Type B pancreatic cell (in vitro differentiated cells): ENCODE data around the gene FYN. TPM values are rescaled to one million over a fixed set of nuclear protein-coding genes. Genes with fewer than 3 reads are reported as not detected.

Experiments used
- DNase-seq: peaks from one replicate; pipeline ENCODE4 v3.0.0; 2021; ENCODE audit warnings: mixed read lengths; ENCODE audit not compliant: unreplicated experiment; ENCODE audit errors: extremely low spot score
- H3K27ac Mint-ChIP-seq: 2 replicates; pipeline ENCODE4 v1.8.0; 2021; ENCODE audit warnings: mild to moderate bottlenecking, mixed read lengths
- H3K27me3 Mint-ChIP-seq: 2 replicates; pipeline ENCODE4 v1.8.0; 2021; ENCODE audit warnings: mixed read lengths
- H3K36me3 Mint-ChIP-seq: 2 replicates; pipeline ENCODE4 v1.8.0; 2021; ENCODE audit warnings: mixed read lengths
- H3K4me1 Mint-ChIP-seq: one replicate; pipeline ENCODE4 v1.8.0; 2021; ENCODE audit warnings: mixed read lengths; ENCODE audit not compliant: unreplicated experiment
- H3K4me3 Mint-ChIP-seq: 2 replicates; pipeline ENCODE4 v1.8.0; 2021; ENCODE audit warnings: mild to moderate bottlenecking, mixed read lengths
- H3K9me3 Mint-ChIP-seq: 2 replicates; pipeline ENCODE4 v1.8.0; 2021; ENCODE audit warnings: mixed read lengths
- total RNA-seq: library from RNA; stranded (reverse); gene quantifications from 2 replicates; pipeline ENCODE4 v1.2.1, GENCODE V29; 2021; ENCODE audit warnings: low replicate concordance
- TF ChIP-seq, protein P1 (sequence below): fragments of 200-600 bp; sonication (generic); conservative IDR thresholded peaks from 2 replicates; pipeline ENCODE4 v1.5.0; 2021; ENCODE audit warnings: antibody characterized with exemption, mild to moderate bottlenecking

The FYN gene
- total RNA-seq, 1 donor from 2014 or later = 131 TPM

DNA sequence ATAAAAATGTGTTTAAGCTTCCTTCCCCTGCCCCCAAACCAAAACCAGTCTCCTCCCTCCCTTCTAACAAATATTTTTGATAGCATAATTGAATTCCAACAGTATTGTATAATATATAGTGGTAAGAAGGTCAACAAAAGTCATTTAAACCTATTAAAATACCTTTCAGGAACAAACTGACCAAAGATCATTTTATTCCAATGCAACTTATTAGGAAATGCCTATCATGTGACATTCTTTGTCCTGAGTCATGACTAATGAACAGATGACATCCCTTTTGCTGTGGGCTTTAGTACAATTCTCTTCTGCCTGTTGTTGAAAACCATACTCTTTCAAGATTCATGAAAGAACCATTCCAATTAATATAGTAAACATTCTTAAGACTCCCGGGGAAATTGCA lies 216.1 kb downstream of the FYN start:
- TF ChIP-seq, protein P1, sequence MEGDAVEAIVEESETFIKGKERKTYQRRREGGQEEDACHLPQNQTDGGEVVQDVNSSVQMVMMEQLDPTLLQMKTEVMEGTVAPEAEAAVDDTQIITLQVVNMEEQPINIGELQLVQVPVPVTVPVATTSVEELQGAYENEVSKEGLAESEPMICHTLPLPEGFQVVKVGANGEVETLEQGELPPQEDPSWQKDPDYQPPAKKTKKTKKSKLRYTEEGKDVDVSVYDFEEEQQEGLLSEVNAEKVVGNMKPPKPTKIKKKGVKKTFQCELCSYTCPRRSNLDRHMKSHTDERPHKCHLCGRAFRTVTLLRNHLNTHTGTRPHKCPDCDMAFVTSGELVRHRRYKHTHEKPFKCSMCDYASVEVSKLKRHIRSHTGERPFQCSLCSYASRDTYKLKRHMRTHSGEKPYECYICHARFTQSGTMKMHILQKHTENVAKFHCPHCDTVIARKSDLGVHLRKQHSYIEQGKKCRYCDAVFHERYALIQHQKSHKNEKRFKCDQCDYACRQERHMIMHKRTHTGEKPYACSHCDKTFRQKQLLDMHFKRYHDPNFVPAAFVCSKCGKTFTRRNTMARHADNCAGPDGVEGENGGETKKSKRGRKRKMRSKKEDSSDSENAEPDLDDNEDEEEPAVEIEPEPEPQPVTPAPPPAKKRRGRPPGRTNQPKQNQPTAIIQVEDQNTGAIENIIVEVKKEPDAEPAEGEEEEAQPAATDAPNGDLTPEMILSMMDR = no peak
- H3K9me3 Mint-ChIP-seq = no peaks in the 10 kb centered on the region
- H3K4me3 Mint-ChIP-seq = no peak overlapping the region
- H3K36me3 Mint-ChIP-seq = peaks cover 3% of the 10 kb centered on the region
- DNase-seq = no peak
- peak overlapping the region; percentile 2 for H3K27ac Mint-ChIP-seq
- H3K4me1 Mint-ChIP-seq = peaks cover 33% of the 10 kb centered on the region
- no peaks in the 10 kb centered on the region for H3K27me3 Mint-ChIP-seq

DNA sequence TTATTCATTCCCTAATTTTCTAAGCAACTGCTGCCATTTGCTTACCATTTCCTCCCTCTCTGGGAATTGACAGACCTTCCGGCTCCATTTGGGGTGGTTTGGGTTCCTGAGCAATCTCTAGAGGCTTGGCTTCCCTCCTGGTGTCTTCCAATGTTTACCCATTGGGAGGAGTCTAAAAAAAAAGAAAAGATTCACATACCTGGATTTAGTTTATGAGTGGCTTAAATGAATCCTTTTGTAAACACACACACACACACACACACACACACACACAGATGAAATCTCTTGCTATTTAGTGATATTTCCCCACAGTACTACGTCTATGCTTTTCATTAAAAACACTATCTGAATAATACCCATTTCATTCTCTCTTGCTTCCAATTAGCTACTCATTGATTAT lies 219.3 kb downstream of the FYN start:
- no peak overlapping the region for H3K27ac Mint-ChIP-seq

DNA sequence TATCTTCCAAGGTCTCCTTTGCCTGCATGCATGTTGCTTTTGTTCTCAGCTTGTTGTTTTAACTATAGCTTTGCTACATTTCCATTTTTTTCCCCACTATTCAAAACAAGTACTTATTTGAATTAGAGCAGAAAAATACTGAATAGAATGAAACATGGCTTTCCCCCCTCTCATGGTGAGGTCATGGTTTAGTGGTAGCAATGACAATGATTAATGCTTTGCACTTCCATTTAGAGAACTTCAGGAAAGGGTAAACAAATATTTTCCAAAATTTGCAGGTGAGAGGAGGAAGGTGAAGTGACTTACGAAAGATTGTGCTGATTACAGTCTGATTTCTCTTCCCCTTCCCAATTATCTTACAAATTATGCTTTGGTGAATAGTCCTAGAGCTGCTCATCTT lies 219.8 kb downstream of the FYN start:
- TF ChIP-seq, protein P1 = no peak
- no peaks in the 10 kb centered on the region for H3K9me3 Mint-ChIP-seq
- no peak overlapping the region for H3K27ac Mint-ChIP-seq
- H3K27me3 Mint-ChIP-seq = no peaks in the 10 kb centered on the region
- no peaks in the 10 kb centered on the region for H3K36me3 Mint-ChIP-seq
- DNase-seq = no peak
- H3K4me3 Mint-ChIP-seq = no peak overlapping the region
- peaks cover 16% of the 10 kb centered on the region for H3K4me1 Mint-ChIP-seq

More for the DNA sequence above, 219.3 kb downstream of the FYN start:
- H3K4me3 Mint-ChIP-seq = no peak overlapping the region
- TF ChIP-seq, protein P1 = no peak
- no peaks in the 10 kb centered on the region for H3K27me3 Mint-ChIP-seq
- peaks cover 16% of the 10 kb centered on the region for H3K4me1 Mint-ChIP-seq
- H3K36me3 Mint-ChIP-seq = no peaks in the 10 kb centered on the region
- DNase-seq = no peak
- H3K9me3 Mint-ChIP-seq = no peaks in the 10 kb centered on the region

DNA sequence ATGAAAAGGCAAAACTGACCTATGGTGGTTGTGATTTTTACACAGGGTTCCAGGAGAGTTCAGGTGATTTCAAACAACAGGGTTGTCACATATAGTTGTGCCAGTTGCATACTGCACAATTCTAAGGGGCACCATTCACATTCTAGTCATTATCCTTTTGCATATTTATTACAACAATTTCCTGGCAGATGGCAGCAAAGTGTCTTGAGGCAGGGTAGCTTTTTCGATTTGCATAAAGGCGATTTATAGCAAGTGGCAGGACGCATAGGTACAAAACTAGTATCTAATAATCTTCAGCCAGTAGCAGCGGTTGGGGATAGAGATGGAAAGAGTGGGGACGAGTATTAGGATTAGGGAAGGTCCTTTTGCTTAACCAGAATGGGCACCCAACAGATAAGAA lies 221.1 kb downstream of the FYN start:
- Mint-ChIP-seq H3K27ac (no peak overlapping the region), H3K36me3 (no peaks in the 10 kb centered on the region), H3K9me3 (no peaks in the 10 kb centered on the region), H3K4me3 (no peak overlapping the region), H3K4me1 (peaks cover 11% of the 10 kb centered on the region), H3K27me3 (no peaks in the 10 kb centered on the region)
- TF ChIP-seq, protein P1 = no peak
- no peak for DNase-seq

DNA sequence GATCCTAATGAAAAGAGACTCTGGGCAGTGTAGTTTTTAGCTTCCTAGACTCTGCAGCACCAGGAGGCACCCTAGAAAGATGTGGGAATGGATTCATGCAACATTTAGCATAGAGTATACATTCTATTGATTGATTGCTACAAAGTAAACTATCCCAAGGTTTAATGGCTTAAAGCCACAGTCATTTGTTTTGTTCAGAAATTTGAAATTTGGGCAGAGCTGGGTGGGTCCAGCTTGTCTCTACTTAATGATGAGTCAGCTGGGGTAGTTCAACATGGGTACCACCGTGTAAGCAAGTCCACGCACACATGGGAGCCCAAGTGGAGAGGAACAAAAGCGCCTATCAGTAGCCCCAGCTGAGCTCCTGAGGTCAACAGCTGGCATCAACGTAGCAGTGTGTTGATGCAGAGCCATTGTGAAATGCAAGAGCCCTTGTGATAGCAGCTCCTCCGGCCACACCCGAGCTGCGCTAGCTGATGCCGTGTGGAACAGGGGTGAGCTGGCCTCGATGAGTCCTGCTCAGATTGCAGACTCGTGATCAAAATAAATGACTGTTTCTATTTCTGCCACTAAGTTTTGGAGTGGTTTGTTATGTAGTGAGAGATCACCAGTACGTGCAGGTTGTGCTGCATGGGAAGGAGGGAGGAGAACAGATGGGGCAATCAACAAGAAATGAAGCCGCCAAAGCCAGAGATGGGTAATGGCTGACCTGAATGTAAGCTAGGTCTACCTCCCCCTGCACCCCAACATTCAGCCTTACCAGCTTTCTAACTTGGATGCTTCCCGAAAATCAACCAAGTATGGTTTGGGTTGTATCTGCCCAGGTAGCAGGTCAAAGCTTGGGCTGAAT lies 221.8 kb downstream of the FYN start:
- Mint-ChIP-seq H3K9me3 (no peaks in the 10 kb centered on the region), H3K27me3 (no peaks in the 10 kb centered on the region), H3K36me3 (no peaks in the 10 kb centered on the region), H3K4me1 (peaks cover 9% of the 10 kb centered on the region), H3K4me3 (no peak overlapping the region), H3K27ac (no peak overlapping the region)
- TF ChIP-seq, protein P1 = no peak
- no peak for DNase-seq
